SK-N-SH (cell line): ENCODE results near the gene COPS9. TPM values are rescaled to one million over a fixed set of nuclear protein-coding genes. Genes with fewer than 3 reads are reported as not detected.

ENCODE experiments used
- CTCF ChIA-PET: fragments of 300-600, 350-600 bp; formaldehyde crosslinking; extraction: SDS; loops from one replicate; lab custom pipeline; 2021; lab: Yijun Ruan, JAX
- POLR2A ChIA-PET: fragments of 350-600 bp; sonication (Branson Sonifier 250); formaldehyde crosslinking; extraction: SDS; loops from one replicate; lab custom pipeline; 2020; ENCODE audit warnings: antibody characterized with exemption, inconsistent platforms; lab: Yijun Ruan, JAX
- DNase-seq: peaks from one replicate; pipeline ENCODE4 v3.0.0; 2012
- H2AFZ ChIP-seq: fragments of 200-600 bp; sonication (generic); 2 replicates; pipeline ENCODE4 v1.8.1; 2016; ENCODE audit warnings: antibody characterized with exemption, mild to moderate bottlenecking, low read depth
- H3F3A ChIP-seq: fragments of 200-600 bp; sonication (generic); replicated peaks from 2 replicates; pipeline ENCODE3; 2016; ENCODE audit warnings: antibody characterized with exemption, mild to moderate bottlenecking; ENCODE audit not compliant: insufficient read depth
- H3K27ac ChIP-seq, 2 experiments: fragments of 200-500 bp in 1 of 2; fragments of 200-600 bp in 1 of 2; sonication (Bioruptor generic) in 1 of 2; sonication (generic), shearing (Covaris generic) in 1 of 2; 2 replicates each; pipeline versions ENCODE4 v1.5.1 to v1.6.1; 2014 to 2016; ENCODE audit warnings: low read depth in 2 of 2, inconsistent platforms in 1 of 2, low read length in 1 of 2, mild to moderate bottlenecking in 1 of 2, mixed read lengths in 1 of 2
- H3K27me3 ChIP-seq: fragments of 200-600 bp; sonication (generic), shearing (Covaris generic); 2 replicates; pipeline ENCODE4 v1.6.1; 2016; ENCODE audit warnings: mixed run types; ENCODE audit not compliant: insufficient read depth
- H3K36me3 ChIP-seq, 2 experiments: fragments of 200-500 bp in 1 of 2; fragments of 200-600 bp in 1 of 2; sonication (Bioruptor generic) in 1 of 2; sonication (generic) in 1 of 2; replicated peaks in 1 of 2; 2 replicates each; pipeline versions ENCODE3 to v1.5.1; 2014 to 2016; ENCODE audit warnings: low read length in 1 of 2, mild to moderate bottlenecking in 1 of 2; ENCODE audit not compliant: insufficient read depth in 2 of 2, control insufficient read depth in 1 of 2
- H3K4me1 ChIP-seq, 2 experiments: fragments of 200-500 bp in 1 of 2; fragments of 200-600 bp in 1 of 2; sonication (Bioruptor generic) in 1 of 2; sonication (generic), shearing (Covaris generic) in 1 of 2; 2 replicates each; pipeline versions ENCODE4 v1.5.1 to v1.6.1; 2014 to 2016; ENCODE audit warnings: low read depth in 1 of 2, low read length in 1 of 2, mixed run types in 1 of 2; ENCODE audit not compliant: insufficient read depth in 2 of 2, control insufficient read depth in 1 of 2
- H3K4me2 ChIP-seq: fragments of 200-600 bp; sonication (generic), shearing (Covaris generic); 2 replicates; pipeline ENCODE4 v1.6.1; 2017; ENCODE audit warnings: mixed run types
- H3K4me3 ChIP-seq, 2 experiments: fragments of 200-500 bp in 1 of 2; fragments of 200-600 bp in 1 of 2; sonication (Bioruptor generic) in 1 of 2; sonication (generic), shearing (Covaris generic) in 1 of 2; 2 replicates each; pipeline versions ENCODE4 v1.5.1 to v1.8.1; 2014 to 2016; ENCODE audit warnings: low read depth in 2 of 2, inconsistent platforms in 1 of 2, low read length in 1 of 2, mild to moderate bottlenecking in 1 of 2, mixed read lengths in 1 of 2, moderate library complexity in 1 of 2
- H3K79me2 ChIP-seq: fragments of 200-600 bp; sonication (generic); 2 replicates; pipeline ENCODE4 v1.8.1; 2017; ENCODE audit warnings: mild to moderate bottlenecking; ENCODE audit not compliant: insufficient read depth
- H3K9ac ChIP-seq: fragments of 200-600 bp; sonication (generic); 2 replicates; pipeline ENCODE4 v1.6.1; 2017; ENCODE audit warnings: mixed run types
- H3K9me2 ChIP-seq: fragments of 200-600 bp; sonication (generic); 2 replicates; pipeline ENCODE4 v1.6.1; 2017; ENCODE audit warnings: mixed run types
- H3K9me3 ChIP-seq: fragments of 200-600 bp; sonication (generic); 2 replicates; pipeline ENCODE4 v1.6.1; 2017; ENCODE audit warnings: mixed run types, mild to moderate bottlenecking, moderate library complexity
- H4K20me1 ChIP-seq: fragments of 200-600 bp; sonication (generic); 2 replicates; pipeline ENCODE4 v1.6.1; 2017; ENCODE audit warnings: mild to moderate bottlenecking, mixed run types; ENCODE audit not compliant: insufficient read depth
- CHD2 ChIP-seq: fragments of 150-350 bp; IDR thresholded peaks from 2 replicates; pipeline ENCODE4 v1.6.1; 2018; ENCODE audit warnings: low read length; ENCODE audit not compliant: partially characterized antibody
- ELF1 ChIP-seq: IDR thresholded peaks from 2 replicates; pipeline ENCODE4 v1.4.0; 2012
- EZH2phosphoT487 ChIP-seq: fragments of 200-600 bp; sonication (generic); IDR thresholded peaks from 2 replicates; pipeline ENCODE4 v1.6.1; 2017; ENCODE audit warnings: low read depth, mixed run types, mild to moderate bottlenecking, antibody characterized with exemption, moderate library complexity, borderline replicate concordance
- FOXJ3 ChIP-seq: sonication (generic); formaldehyde crosslinking; IDR thresholded peaks from 2 replicates; pipeline ENCODE4 v1.5.1; 2020; ENCODE audit warnings: mild to moderate bottlenecking, missing genetic modification reagents
- FOXM1 ChIP-seq: IDR thresholded peaks from 2 replicates; pipeline ENCODE4 v1.4.0; 2012; ENCODE audit warnings: low read depth, mild to moderate bottlenecking
- GATA2 ChIP-seq: sonication (generic); formaldehyde crosslinking; IDR thresholded peaks from 2 replicates; pipeline ENCODE4 v1.5.0; 2020; ENCODE audit warnings: mild to moderate bottlenecking, missing genetic modification reagents
- IRF3 ChIP-seq: fragments of 150-350 bp; IDR thresholded peaks from 2 replicates; pipeline ENCODE4 v1.6.1; 2016; ENCODE audit warnings: mild to moderate bottlenecking, low read depth, low read length
- MXI1 ChIP-seq: IDR thresholded peaks from 2 replicates; pipeline ENCODE4 v1.6.1; 2012; ENCODE audit warnings: mild to moderate bottlenecking, low read depth, low read length, improper control_type of control experiment
- NFIC ChIP-seq: IDR thresholded peaks from 2 replicates; pipeline ENCODE4 v1.4.0; 2012; ENCODE audit warnings: borderline replicate concordance
- PBX3 ChIP-seq: IDR thresholded peaks from 2 replicates; pipeline ENCODE4; 2012
- POLR2AphosphoS5 ChIP-seq: IDR thresholded peaks from 2 replicates; pipeline ENCODE4 v1.6.1; 2012; ENCODE audit warnings: low read depth, low read length
- RAD21 ChIP-seq: IDR thresholded peaks from 2 replicates; pipeline ENCODE4 v1.6.1; 2012; ENCODE audit warnings: mild to moderate bottlenecking, low read length
- RCOR1 ChIP-seq: fragments of 150-350 bp; IDR thresholded peaks from 2 replicates; pipeline ENCODE4 v1.6.1; 2017; ENCODE audit warnings: antibody characterized with exemption, low read length
- REST ChIP-seq: IDR thresholded peaks from 2 replicates; pipeline ENCODE4 v1.6.1; 2012; ENCODE audit warnings: mild to moderate bottlenecking, low read depth, low read length, moderate library complexity
- RXRA ChIP-seq: IDR thresholded peaks from 2 replicates; pipeline ENCODE4 v1.4.0; 2012; ENCODE audit warnings: low read depth, mild to moderate bottlenecking, borderline replicate concordance
- SIN3A ChIP-seq: IDR thresholded peaks from 2 replicates; pipeline ENCODE4 v1.6.1; 2012; ENCODE audit warnings: low read depth, mild to moderate bottlenecking, low read length, moderate library complexity, borderline replicate concordance
- TCF12 ChIP-seq: IDR thresholded peaks from 2 replicates; pipeline ENCODE4 v1.4.0; 2012
- USF1 ChIP-seq: IDR thresholded peaks from 2 replicates; pipeline ENCODE4 v1.4.0; 2012; ENCODE audit warnings: low read depth, borderline replicate concordance
- USF2 ChIP-seq: fragments of 150-350 bp; IDR thresholded peaks from 2 replicates; pipeline ENCODE4 v1.6.1; 2017; ENCODE audit warnings: antibody characterized with exemption, low read length, low read depth, borderline replicate concordance
- YY1 ChIP-seq: IDR thresholded peaks from 2 replicates; pipeline ENCODE4 v1.4.0; 2012; ENCODE audit warnings: low read depth, mild to moderate bottlenecking
- WGBS: methylation state at CpG from one replicate; pipeline ENCODE4 v1.1.6; 2017; ENCODE audit warnings: low lambda C conversion rate; 5-methylcytosine and 5-hydroxymethylcytosine counted together
- polyA plus RNA-seq, 3 experiments: library from polyadenylated mRNA; depleted of rRNA; stranded (reverse); fragments of >200 nt; gene quantifications; 2 replicates each; pipeline ENCODE4 v1.2.3, GENCODE V29; 2012

COPS9 gene
- polyA plus RNA-seq, 1 of the 3 experiments (the other 2 are of a cell fraction) = 717 TPM

GRCh38 chr2:240111253-240111652, 24.9 kb downstream of the COPS9 start:
- TF ChIP-seq REST (no peak), RXRA (no peak), TCF12 (no peak), RCOR1 (no peak), USF1 (no peak), RAD21 (no peak), YY1 (no peak), PBX3 (no peak), SIN3A (no peak)
- Histone ChIP-seq H3K9me3 (no peaks in the 10 kb centered on the region), H3K36me3 (no peaks in the 10 kb centered on the region), H2AFZ (no peak overlapping the region), H3K4me1 (no peaks in the 10 kb centered on the region), H3K9ac (no peak overlapping the region), H3K4me3 (no peak overlapping the region), H3K27me3 (peaks cover 5% of the 10 kb centered on the region; the same call in 1 of the 2 replicates), H3K9me2 (no peaks in the 10 kb centered on the region), H3K4me2 (no peak overlapping the region), H4K20me1 (no peaks in the 10 kb centered on the region), H3F3A (no peaks in the 10 kb centered on the region), H3K79me2 (no peaks in the 10 kb centered on the region), H3K27ac (no peak overlapping the region)
- 27% methylated on average over 8 of the region's 10 CpGs for WGBS
- ChIA-PET POLR2A (no interaction called here), CTCF (interaction anchor here (0.7 kb wide), 1 partner anchor 32 kb away, joined by 3 read pairs; no protein-coding TSS in a partner anchor)
- peak; percentile 14 for DNase-seq

- ChIA-PET POLR2A (no interaction called here), CTCF (interaction anchor here (0.8 to 1.0 kb wide), 2 partner anchors 10 to 48 kb away, joined by 3 read pairs; no protein-coding TSS in a partner anchor)
- H3K36me3 ChIP-seq = no peaks in the 10 kb centered on the region
- H4K20me1 ChIP-seq = no peaks in the 10 kb centered on the region
- no peak for DNase-seq
- no peaks in the 10 kb centered on the region for H3K9me3 ChIP-seq
- no peaks in the 10 kb centered on the region for H3K79me2 ChIP-seq
- no peaks in the 10 kb centered on the region for H3F3A ChIP-seq
- H3K4me2 ChIP-seq = no peak overlapping the region
- no peak overlapping the region for H2AFZ ChIP-seq
- no peaks in the 10 kb centered on the region for H3K9me2 ChIP-seq
- WGBS = 17% methylated on average over 11 of the region's 11 CpGs
- H3K4me3 ChIP-seq = no peak overlapping the region
- H3K27ac ChIP-seq = no peak overlapping the region
- H3K4me1 ChIP-seq = no peaks in the 10 kb centered on the region
- H3K9ac ChIP-seq = no peak overlapping the region
- H3K27me3 ChIP-seq = peaks cover 5% of the 10 kb centered on the region; the same call in 1 of the 2 replicates
- TF ChIP-seq GATA2 (CRISPR knock-in tag) (no peak), FOXJ3 (no peak), SIN3A (no peak), MXI1 (no peak), RAD21 (no peak), CHD2 (no peak), POLR2AphosphoS5 (no peak), TCF12 (no peak), RCOR1 (no peak), ELF1 (no peak), USF1 (no peak), IRF3 (no peak), NFIC (no peak), YY1 (no peak), USF2 (no peak), FOXM1 (no peak), EZH2phosphoT487 (no peak)
Measured at GRCh38 chr2:240109386-240109785, 26.7 kb downstream of the COPS9 start.
